HG03457 (cell line): Measurements from ENCODE around the gene SEMA4C.

Experiments used
- ATAC-seq: cut with Tn5 transposase; IDR thresholded peaks from one replicate; pipeline ENCODE4 v1.9.1; 2021; ENCODE audit warnings: moderate number of reproducible peaks; ENCODE audit not compliant: unreplicated experiment

Gene SEMA4C, protein sequence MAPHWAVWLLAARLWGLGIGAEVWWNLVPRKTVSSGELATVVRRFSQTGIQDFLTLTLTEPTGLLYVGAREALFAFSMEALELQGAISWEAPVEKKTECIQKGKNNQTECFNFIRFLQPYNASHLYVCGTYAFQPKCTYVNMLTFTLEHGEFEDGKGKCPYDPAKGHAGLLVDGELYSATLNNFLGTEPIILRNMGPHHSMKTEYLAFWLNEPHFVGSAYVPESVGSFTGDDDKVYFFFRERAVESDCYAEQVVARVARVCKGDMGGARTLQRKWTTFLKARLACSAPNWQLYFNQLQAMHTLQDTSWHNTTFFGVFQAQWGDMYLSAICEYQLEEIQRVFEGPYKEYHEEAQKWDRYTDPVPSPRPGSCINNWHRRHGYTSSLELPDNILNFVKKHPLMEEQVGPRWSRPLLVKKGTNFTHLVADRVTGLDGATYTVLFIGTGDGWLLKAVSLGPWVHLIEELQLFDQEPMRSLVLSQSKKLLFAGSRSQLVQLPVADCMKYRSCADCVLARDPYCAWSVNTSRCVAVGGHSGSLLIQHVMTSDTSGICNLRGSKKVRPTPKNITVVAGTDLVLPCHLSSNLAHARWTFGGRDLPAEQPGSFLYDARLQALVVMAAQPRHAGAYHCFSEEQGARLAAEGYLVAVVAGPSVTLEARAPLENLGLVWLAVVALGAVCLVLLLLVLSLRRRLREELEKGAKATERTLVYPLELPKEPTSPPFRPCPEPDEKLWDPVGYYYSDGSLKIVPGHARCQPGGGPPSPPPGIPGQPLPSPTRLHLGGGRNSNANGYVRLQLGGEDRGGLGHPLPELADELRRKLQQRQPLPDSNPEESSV

DNA sequence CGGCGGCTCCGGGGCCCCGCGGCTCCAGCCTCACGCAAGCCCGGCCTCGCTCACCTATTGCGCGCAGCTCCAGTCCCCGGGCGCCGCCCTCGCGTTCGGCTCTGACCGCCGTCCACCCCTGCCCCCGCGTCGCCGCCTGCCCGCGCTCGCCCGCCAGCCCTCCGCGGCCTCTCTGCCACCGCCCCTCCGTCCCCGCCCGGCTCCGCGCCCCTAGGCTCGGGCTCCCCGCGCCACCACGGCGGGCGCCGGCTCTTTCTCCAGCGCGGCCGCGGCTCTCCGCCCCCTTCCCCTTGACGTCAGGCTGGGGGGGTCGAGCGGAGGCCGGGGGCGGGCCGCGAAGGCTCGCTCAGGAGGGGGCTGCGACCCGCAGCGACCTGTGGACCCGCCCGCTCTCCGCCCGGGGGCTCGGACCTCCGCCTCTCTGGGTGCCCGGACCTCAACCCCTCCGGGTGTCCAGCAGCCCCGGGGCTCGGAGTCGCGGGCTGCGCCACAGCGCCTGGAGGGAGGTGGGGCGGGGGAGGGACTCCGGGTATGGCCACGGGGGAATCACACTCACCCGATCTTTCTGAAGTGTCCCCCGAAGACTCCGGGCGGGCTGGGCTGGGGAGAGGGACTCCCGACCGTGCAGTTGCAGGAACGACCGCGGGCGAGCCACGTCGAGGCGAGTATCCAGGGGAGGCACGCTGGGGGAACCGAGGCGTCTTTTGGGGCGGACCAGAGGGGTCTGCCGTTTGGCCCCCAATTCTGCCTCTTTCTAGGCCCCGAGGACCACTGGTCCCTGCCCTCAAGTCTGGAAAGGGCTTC is at the start of gene SEMA4C:
Gene SEMA4C, minus strand, starts transcription at position 259 of the 804 bp plus-strand sequence. CDS start 2,194 bp downstream, outside the sequence.
- no peak for ATAC-seq

- no peak for ATAC-seq
These were observed 49.1 kb upstream of the SEMA4C start for GRCh38 chr2:96918754-96919550.

DNA sequence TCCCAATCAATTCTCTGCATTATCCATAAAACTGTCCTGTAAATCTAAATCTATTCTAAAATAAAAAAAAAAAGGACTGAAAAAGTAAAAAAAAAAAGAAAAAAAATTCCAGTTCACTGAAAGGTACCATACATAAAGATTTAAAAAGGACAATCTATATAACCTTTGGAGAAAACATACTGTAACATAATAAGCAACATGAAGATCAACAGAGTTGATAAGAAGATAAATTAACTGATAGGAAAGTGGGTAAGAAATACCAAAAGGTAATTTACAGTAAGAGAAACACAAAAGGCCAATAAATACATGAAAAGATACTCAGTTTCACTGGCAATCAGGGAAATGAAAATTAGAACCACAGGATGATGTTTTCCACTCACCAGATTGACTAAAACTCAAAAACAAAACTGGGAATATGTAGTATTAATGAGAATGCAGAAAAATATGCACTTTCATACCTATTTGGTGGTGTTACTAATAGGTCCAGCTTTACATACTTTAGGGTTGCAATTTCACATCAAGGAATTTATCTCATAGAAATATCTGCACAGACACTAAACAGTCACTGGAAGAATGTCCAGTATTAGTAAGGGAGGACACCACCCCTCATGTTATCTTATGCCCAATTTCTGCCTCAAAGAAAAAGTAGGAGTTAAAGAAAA is 48.3 kb upstream of the SEMA4C start:
- ATAC-seq, result no peak

DNA sequence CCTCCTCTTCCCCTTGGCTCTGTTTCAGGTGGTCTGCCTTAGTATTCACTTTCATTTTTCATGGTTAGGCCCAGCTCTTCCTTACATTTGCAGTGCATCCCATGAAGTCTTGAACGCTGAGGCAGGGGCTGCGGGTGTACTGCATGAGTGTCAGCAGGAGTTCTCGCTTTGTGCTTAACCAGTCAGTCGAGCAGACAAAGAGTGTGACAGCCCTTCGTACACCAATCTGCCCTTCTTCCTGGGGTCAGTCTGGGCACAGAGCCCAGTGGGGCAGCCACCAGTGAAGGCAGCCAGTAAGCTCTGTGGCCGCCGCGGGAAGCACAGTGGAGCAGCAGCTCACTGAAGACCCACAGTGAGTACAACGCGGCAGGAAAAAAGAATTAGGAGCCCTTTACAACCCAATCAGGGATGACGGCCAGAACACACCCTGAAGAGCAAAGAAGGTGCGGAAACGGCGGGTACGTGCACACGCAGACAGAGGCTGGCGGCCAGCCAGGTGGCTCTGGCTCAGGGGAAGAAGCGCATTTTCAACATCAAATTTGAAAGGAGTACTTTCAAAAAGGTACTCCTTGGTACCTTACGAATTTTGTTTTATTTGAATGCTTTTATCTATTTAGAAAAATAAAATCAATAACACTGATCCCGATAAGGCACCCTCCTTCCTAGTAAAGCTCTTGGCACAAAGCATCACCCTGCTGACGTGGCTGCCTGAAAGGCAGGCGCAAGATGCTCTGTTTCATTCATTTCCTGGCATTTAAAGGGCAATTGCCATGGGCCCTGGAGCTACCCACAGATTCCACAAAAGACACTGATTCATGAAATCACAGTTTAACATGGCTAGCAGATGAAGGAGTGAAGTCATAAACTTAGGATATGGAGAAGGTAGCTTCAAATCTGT is 47.0 kb upstream of the SEMA4C start:
- no peak for ATAC-seq

- ATAC-seq, result no peak
These were observed 46.3 kb upstream of the SEMA4C start for GRCh38 chr2:96916156-96916630.

GRCh38 chr2:96914332-96914731 is 44.5 kb upstream of the SEMA4C start:
- no peak for ATAC-seq

DNA sequence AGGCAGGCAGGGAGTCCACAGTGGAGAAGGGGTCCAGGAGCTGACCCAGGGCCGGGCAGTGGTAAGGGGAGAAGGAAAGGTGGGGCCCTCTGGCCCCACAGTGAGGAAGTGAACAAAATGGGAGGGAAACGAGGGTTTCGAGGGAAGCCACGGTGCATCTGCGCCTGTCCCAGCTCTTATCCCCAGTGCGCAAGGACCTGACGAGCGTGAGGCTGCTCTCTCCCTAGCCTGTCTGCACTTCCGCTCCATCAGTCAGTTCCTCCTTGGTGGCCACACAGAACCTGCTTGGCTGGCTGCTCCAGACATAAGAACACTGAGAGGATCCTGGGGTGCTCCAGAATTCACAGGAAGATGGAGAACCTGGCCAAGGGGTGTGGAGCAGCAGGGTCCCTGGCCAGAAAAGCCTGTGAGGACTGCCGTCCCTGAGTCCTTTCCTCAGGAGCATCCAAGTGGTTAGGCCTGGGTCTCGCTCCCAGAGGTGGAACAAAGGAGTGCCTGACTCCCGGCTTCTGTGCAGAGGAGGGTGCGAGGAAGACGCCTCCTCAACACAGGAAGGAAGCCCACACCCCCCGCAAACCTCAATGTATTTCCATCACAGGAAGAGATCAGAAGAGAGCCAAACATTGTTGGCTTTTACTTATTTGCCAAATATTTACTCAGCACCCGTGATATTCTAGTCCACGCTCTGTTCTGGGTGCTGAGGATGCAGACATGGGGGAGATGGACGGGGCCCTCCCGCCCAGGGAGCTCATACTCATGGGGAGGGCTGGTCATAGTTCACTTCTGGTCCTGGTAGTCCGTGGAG is 43.7 kb upstream of the SEMA4C start:
- no peak for ATAC-seq

DNA sequence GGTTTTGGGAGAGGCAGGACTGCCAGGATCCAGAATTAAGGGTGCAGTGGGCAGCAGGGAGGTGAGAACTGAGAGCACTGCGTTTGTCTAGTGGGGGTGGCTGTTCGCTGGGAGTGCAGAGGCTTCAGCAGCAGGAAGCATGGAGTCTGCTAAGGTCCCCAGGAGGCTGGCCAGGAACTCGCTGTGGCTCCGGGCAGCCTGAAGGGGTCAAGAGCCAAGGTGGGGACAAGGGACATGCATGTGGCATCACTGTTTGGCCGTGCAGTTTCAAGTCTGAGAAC is 43.2 kb upstream of the SEMA4C start:
- no peak for ATAC-seq

- ATAC-seq, result no peak
These were observed 42.7 kb upstream of the SEMA4C start for GRCh38 chr2:96912346-96913116.

GRCh38 chr2:96909611-96910021 is 39.7 kb upstream of the SEMA4C start:
- ATAC-seq, result no peak

DNA sequence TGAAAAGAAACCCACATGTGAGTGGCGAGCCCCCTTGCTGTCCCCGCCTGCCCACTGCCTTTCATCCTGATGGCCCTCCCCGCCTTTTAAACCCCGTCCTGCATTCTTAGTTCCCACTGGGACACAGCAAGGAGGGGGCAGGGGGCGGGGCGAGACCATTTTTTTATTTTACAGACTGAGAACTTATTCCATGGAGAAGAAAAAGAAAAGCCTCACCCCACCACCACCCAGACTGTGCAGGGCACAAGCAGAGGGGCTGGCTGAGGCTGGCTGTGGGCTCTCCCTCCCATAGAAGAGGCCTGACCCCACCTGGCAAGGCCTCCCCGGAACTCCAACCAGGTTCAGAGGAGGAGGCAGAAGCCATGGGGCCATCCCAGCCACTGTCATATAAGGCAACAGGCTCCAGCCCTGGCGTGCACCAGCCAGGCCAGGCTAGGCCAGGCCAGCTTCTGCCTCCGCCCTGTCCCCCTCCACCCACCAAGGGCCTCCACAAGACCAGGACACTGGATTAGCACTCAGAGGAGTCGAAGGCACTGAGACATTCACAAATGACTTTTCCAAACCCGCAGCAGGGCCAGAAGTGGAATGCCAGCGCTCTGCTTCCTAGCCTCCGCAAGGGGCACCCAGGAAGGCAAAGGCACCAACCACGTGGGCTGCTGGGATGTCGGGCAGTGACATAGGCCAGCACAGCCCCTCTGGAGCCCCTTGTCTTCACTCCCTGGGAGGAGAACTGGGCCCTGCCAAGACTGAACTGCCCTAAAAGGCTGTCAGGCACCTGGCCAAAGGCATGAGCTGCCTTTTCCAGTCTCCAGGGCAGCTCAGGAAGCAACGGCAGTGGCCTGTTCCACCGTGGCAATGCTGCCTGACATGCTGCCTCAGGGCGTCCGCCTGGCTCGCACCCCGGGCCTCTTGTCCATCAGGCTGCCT is 37.5 kb upstream of the SEMA4C start:
- no peak for ATAC-seq

DNA sequence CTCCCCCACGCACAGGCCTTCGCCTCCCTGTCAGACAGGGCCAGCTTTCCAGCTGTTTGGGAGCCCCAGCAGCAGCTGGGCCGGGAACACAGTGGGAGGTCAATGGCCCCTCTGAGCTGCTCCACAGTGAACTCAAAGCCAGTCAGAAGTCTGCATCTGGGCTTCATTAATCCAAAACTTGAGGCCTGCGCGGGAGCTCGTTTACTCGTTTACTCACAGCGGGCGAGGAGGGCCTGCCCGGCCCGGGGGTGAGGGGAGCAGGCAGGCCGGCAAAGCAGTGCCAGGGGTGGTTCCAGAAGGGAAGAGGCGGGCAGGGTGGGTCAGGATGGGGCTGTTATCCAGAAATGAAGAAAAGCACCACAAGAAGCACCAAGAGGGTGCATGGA is 36.8 kb upstream of the SEMA4C start:
- ATAC-seq, result no peak

DNA sequence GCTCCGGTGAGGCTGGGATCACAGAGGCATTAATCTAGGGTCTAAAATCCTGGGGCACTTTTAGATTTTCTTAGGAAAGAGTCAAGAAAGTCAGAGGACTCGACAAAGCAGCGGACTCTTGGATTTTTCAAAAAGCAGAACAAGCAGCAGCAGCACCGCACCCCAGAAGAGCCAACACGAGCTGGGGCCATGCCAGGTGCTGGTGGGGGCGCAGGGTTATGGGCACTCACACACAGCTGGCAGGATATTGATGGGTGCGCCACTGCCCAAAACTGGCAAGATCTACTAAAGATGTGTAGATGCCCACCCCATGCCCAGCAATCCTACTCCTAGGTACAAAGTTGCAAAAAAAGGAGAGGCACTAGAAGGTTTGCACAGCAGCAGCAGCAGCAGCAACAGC is 33.9 kb upstream of the SEMA4C start:
- ATAC-seq, result no peak

- ATAC-seq, result no peak
These were observed 33.4 kb upstream of the SEMA4C start for GRCh38 chr2:96903318-96903717.

DNA sequence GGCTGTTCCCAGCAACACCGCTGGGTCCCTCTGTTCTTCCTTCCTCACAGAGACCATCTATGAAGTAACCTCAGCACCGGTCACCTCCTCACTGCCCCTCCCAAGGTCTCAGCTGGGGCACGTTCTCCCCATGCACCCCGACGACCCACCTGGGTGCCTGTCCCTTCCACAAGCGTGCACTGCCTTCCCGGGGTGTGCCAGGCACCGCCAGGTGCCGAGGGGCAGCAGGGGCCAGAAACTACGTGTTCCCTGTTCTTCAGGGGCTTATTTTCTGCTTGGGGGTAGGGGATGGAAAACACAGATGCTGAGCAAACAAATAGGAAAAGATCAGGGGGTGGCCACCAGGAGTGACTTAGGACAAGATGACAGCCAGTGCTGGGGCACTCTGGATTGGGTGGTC is 30.4 kb upstream of the SEMA4C start:
- ATAC-seq, result no peak

- no peak for ATAC-seq
These were observed 29.5 kb upstream of the SEMA4C start for GRCh38 chr2:96899413-96899741.
